HCT116 (cell line): ENCODE measurements around the gene SMG6.

Source experiments
- POLR2A ChIP-seq: IDR thresholded peaks from 2 replicates; pipeline ENCODE4 v1.7.0; 2011; ENCODE audit warnings: borderline replicate concordance; ENCODE audit not compliant: insufficient read depth, insufficient read length; ENCODE audit errors: extremely low read depth
- YY1 ChIP-seq: IDR thresholded peaks from 2 replicates; pipeline ENCODE4 v1.6.1; 2011; ENCODE audit warnings: low read length, low read depth, moderate library complexity, mild to moderate bottlenecking; ENCODE audit not compliant: insufficient replicate concordance; ENCODE audit errors: extremely low read depth
- TF ChIP-seq, protein P1 (sequence below), 3 experiments: fragments of 200-600 bp in 1 of 3; sonication (generic) in 1 of 3; IDR thresholded peaks in 2 of 3; conservative IDR thresholded peaks in 1 of 3; 2 replicates each; pipeline ENCODE4 v1.5.1; 2012 to 2017; ENCODE audit warnings: low read depth in 2 of 3, low read length in 2 of 3, antibody characterized with exemption in 1 of 3, borderline replicate concordance in 1 of 3, control low read depth in 1 of 3, mild to moderate bottlenecking in 1 of 3, mixed read lengths in 1 of 3, mixed run types in 1 of 3, moderate library complexity in 1 of 3; ENCODE audit not compliant: insufficient read depth in 1 of 3

DNA sequence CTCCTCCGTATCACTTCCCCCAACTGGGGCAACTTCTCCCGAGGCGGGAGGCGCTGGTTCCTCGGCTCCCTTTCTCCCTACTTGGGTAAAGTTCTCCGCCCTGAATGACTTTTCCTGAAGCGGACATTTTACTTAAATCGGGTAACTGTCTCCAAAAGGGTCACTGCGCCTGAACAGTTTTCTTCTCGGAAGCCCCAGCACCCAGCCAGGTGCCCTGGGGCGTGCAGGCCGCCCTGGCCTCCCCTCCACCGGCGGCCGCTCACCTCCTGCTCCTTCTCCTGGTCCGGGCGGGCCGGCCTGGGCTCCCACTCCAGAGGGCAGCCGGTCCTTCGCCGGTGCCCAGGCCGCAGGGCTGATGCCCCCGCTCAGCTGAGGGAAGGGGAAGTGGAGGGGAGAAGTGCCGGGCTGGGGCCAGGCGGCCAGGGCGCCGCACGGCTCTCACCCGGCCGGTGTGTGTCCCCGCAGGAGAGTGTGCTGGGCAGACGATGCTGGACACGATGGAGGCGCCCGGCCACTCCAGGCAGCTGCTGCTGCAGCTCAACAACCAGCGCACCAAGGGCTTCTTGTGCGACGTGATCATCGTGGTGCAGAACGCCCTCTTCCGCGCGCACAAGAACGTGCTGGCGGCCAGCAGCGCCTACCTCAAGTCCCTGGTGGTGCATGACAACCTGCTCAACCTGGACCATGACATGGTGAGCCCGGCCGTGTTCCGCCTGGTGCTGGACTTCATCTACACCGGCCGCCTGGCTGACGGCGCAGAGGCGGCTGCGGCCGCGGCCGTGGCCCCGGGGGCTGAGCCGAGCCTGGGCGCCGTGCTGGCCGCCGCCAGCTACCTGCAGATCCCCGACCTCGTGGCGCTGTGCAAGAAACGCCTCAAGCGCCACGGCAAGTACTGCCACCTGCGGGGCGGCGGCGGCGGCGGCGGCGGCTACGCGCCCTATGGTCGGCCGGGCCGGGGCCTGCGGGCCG lies 247.1 kb downstream of the SMG6 start:
- TF ChIP-seq, protein P1, sequence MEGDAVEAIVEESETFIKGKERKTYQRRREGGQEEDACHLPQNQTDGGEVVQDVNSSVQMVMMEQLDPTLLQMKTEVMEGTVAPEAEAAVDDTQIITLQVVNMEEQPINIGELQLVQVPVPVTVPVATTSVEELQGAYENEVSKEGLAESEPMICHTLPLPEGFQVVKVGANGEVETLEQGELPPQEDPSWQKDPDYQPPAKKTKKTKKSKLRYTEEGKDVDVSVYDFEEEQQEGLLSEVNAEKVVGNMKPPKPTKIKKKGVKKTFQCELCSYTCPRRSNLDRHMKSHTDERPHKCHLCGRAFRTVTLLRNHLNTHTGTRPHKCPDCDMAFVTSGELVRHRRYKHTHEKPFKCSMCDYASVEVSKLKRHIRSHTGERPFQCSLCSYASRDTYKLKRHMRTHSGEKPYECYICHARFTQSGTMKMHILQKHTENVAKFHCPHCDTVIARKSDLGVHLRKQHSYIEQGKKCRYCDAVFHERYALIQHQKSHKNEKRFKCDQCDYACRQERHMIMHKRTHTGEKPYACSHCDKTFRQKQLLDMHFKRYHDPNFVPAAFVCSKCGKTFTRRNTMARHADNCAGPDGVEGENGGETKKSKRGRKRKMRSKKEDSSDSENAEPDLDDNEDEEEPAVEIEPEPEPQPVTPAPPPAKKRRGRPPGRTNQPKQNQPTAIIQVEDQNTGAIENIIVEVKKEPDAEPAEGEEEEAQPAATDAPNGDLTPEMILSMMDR (IDR thresholded peaks at IDR 0.05 in 2 of 3, conservative IDR thresholded peaks at IDR 0.05 in 1 of 3; ENCODE audit: borderline replicate concordance in 1 of 3, insufficient read depth in 1 of 3, low read depth in 2 of 3, low read length in 2 of 3): no peak
- TF ChIP-seq YY1: no peak
- no peak for TF ChIP-seq POLR2A
